Stimulated activated CD4-positive, alpha-beta T cell treated with anti-CD3 and anti-CD28 coated beads, Interleukin-15, amount 100 ng/mL, for 48 hours (primary cell): ENCODE data around the gene BRINP2.

Experiments
- DNase-seq, 2 donors: peaks; one replicate each; pipeline ENCODE4 v3.0.0-alpha.2; 2020; ENCODE audit warnings: low read depth in 2 of 2

Gene BRINP2

DNA sequence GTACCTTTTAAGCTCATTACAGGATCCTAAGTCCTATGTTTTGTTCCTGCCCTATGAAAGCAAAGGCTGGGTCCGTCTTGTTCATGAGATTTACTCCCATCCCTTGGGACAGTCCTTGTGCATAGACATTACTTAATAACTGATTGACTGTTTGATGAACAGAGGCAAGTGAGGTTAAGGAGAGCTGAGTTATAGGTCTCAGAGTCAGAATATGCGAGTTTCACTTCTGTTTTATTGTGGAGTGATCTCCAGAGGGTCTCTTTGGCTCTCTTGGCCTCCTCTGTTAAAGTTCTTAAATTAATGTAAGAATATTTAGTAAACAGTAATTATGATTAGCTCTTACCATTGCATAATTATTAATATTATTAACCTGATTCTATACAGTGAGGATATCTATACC, 52.6 kb downstream of the BRINP2 start:
- no peak for DNase-seq

GRCh38 chr1:177227978-177228692, 57.4 kb downstream of the BRINP2 start:
- DNase-seq = no peak

DNA sequence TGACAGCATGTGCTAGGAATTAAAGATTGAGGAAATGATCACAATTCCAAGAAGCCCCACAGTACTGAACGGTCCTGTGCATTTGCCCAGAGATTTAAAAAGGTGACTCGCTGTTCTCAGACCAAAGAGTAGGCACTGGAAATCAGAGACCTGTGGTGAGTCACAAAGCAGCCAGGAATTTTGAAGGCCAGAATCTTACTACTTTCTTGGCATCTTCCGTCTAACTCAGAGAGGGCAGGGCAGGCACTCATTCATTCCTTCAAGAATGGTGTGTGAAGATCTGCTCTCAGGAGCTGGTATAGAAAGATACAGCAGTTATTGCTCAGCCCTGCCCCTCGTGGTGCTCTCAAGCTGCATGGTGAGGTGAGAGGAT, 57.9 kb downstream of the BRINP2 start:
- no peak for DNase-seq

DNA sequence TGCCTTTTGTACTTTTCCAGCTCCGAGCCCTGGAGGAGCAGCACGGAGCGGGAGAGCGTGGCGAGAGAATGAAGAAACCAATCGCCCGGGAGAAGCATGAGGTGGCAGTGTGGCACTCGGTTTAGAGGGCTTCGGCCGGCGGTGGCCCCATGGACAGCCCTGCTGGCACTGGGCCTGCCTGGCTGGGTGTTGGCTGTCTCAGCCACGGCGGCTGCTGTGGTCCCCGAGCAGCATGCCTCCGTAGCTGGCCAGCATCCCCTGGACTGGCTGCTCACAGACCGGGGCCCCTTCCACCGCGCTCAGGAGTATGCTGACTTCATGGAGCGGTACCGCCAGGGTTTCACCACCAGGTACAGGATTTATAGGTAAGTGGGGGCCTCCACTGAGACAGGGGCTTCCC, 59.0 kb downstream of the BRINP2 start:
- no peak for DNase-seq

GRCh38 chr1:177230228-177231016, 59.7 kb downstream of the BRINP2 start:
- DNase-seq = no peak

GRCh38 chr1:177235350-177235749, 64.6 kb downstream of the BRINP2 start:
- no peak for DNase-seq

DNA sequence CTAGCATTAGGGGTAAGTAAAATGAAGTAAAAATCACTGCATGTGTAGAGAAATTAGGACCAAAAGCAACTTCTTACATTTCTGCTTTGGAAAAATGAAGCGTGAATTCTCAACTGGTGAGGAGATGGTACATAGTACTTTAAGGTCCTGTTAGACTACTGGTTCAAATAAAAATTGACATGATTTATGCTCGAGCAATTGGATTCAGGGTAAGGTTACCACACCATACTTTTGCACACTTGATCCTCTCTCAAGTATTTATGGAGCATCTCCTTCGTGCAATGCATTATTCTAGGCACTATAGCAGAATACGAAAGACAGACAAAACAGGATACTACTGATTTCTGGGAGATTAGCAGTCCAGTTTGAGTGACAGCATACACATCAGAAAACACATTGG, 66.2 kb downstream of the BRINP2 start:
- DNase-seq = no peak

GRCh38 chr1:177238967-177239366, 68.2 kb downstream of the BRINP2 start:
- no peak for DNase-seq

GRCh38 chr1:177239792-177240191, 69.0 kb downstream of the BRINP2 start:
- no peak for DNase-seq

DNA sequence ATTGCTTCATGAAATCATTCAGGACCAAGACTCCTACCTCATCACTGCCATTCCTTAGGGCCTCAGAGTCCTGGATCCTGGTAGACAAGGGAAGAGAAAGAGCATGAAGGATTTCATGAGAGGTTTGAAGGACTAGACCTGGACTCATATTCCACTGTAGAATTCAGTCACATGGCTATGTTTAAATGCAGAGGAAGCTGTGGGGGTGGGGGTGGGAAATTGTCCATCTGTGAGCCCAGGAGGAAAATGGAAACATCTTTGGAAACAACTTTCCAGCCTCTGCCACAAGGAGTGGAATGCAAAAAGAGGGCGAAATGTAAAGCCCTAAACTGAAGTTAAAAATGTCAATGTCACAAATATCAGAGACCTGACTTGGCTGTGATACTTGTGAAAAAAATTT, 73.0 kb downstream of the BRINP2 start:
- DNase-seq = no peak

GRCh38 chr1:177246710-177247580, 76.2 kb downstream of the BRINP2 start:
- DNase-seq = no peak

DNA sequence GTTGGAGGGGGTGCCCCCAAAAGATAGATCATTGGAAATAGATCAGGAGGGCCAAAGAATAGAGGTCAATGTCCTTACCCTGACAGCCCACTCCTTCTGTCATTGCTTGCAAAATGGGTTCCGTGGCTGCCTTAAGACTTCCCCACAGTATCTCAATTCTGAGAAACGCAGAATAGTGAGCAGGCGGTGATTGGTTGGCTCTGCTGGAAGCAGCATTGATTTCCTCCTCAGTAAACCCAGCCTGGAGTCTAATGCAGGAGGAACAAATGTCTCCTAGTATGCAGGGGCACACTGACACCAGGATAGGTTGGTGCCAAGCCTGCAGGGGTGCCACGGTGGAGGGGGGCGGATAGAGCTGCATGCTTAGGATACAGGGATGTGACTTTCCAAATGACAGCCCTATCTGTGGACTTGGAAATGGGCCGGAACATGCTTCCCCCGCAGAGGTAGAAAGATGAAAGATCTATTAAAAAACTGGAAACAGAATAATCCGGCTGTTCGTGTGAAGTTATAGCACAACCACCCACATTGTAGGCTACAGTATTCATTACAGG, 76.9 kb downstream of the BRINP2 start:
- DNase-seq = no peak

DNA sequence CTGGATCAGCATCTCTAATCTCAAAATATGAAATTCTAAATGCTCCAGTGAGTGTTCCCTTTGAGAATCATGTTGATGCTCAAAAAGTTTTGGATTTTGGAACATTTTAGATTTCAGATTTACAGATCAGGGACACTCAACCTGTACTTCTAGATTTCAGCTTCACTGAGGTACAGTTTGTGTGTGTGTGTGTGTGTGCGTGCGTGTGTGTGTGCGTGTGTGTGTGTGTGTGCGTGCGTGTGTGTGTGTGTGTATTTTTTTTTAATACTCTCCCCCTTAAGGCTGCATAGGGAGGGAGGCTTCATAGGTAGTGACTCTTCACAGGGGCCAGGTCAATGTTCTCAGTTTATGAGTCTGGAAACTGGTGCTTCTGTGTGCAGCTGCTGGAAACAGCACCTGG, 77.5 kb downstream of the BRINP2 start:
- DNase-seq = no peak

DNA sequence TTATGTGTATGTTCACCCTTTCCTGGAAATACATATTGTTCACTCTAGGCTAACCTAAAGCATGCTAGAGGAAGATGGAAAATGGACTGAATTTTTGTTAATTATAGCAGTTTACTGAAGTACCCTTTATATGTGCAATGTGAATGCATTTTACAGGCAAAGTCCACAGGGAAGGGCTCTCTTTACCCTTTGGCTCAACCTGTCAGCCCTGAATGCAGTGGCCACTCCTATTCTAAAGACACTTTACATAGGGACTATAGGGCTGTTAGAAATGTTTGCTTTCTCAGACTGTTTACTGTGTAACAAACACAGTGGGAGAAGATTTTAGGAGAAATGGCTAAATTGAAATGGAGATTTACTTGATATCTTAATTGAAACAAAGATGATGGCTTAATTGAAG, 78.5 kb downstream of the BRINP2 start:
- no peak for DNase-seq

DNA sequence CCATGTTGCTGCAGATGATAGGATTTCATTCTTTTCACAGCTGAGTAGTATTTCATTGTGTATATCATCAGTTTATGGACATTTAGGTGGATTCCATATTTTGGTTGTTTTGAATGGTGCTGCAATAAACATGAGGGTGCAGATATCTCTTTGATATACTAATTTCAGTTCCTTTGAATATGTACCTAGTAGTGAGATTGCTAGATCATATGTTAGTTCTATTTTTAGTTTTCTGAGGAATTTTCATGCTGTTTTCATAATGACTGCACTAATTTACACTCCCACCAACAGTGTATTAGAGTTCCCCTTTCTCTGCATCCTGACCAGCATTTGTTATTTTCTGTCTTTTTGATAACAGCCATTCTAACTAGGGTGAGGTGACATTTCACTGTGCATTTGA, 82.1 kb downstream of the BRINP2 start:
- no peak for DNase-seq

DNA sequence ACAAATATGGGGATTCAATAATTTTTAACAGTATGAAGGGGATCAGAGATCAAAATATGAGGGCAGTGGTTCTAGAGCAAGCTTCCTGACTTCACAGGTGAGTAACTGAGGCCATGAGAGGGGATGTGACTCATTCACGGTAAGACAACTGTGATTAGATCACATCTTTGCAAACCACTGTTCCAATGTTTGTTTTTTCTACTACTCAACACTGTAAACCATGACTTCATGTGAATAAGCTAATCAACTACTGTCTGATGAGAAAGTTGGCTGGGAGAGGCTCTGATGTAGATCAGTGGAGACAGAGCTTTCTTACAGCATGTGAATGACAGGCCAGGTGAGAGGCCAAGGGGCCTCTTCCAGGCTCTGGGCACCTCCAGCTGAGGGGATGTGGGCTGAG, 84.7 kb downstream of the BRINP2 start:
- DNase-seq = no peak

GRCh38 chr1:177256153-177257075, 85.7 kb downstream of the BRINP2 start:
- DNase-seq = no peak

- DNase-seq = no peak
Observed at GRCh38 chr1:177257128-177257527, 86.4 kb downstream of the BRINP2 start.

GRCh38 chr1:177257576-177257975, 86.8 kb downstream of the BRINP2 start:
- DNase-seq = no peak

DNA sequence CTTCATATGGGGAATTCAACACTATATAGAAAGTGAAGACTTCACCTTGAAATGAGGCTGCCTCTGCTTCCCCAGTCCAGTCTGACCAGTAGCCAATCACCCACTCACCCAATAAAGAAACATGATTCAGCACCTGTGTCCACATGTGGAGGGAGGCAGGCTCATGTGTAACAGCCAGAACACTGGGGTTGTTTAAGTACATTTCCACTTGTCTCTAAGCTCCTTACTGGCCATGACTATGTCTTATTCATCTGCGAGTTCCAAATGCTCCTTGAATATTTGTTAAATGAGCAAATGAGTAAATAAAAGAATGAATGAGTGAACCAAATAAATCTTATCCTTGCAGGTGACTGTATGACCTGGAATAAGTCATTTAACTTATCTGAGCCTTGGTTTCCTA, 100.1 kb downstream of the BRINP2 start:
- DNase-seq = no peak

DNA sequence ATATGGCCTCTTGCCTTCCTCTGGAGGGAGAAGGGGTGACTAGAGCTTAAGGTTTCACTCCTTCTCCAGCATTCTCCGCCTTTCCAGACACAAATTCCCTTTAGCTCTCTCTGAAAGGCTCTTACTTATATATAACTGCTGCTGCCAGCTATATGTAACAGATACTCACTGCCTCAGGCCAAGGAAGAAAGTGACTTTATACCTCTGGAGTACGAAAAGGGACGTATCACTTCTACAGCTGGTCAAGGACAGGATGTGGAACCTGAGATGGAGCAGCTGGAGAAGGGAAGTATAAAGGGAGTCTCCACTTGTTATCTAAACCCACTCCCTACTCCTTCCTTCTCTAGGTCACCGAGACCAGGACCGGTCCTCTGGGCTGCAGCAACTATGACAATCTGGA, 102.4 kb downstream of the BRINP2 start:
- DNase-seq = no peak
